Gastroesophageal sphincter (tissue), 3 donors: Measurements from ENCODE around the gene RFPL3.

Source experiments
- POLR2AphosphoS5 ChIP-seq: sonication (generic); formaldehyde crosslinking; IDR thresholded peaks from one replicate; pipeline ENCODE4 v1.6.1; 2017; ENCODE audit warnings: antibody characterized with exemption
- TF ChIP-seq, protein P1 (sequence below), 4 experiments: fragments of 200-600 bp in 2 of 4; fragments of 450-650 bp in 2 of 4; sonication (generic) in 1 of 4; IDR thresholded peaks; one replicate each; pipeline ENCODE4 v1.5.1; 2017 to 2019; ENCODE audit warnings: antibody characterized with exemption in 4 of 4, mild to moderate bottlenecking in 2 of 4, moderate library complexity in 2 of 4

DNA sequence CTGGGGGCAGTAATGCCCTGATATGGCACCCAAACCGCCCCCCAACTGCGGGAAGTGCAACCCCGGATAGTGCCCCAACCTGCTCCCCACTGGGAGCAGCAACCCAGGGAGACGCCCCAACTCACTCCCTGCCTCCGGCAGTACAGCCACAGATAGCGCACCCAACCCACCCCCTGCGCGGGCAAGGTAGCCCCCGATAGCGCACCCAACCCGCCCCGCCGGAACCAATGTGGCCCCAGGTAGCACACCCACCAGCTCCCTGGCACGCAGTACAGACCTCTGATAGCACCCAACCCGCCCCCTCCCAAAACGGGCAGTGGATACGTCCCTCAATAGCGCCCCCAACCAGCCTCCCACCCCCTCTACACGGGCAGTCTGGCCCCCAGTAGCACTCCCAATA is 3.8 kb upstream of the RFPL3 start:
- TF ChIP-seq, protein P1, sequence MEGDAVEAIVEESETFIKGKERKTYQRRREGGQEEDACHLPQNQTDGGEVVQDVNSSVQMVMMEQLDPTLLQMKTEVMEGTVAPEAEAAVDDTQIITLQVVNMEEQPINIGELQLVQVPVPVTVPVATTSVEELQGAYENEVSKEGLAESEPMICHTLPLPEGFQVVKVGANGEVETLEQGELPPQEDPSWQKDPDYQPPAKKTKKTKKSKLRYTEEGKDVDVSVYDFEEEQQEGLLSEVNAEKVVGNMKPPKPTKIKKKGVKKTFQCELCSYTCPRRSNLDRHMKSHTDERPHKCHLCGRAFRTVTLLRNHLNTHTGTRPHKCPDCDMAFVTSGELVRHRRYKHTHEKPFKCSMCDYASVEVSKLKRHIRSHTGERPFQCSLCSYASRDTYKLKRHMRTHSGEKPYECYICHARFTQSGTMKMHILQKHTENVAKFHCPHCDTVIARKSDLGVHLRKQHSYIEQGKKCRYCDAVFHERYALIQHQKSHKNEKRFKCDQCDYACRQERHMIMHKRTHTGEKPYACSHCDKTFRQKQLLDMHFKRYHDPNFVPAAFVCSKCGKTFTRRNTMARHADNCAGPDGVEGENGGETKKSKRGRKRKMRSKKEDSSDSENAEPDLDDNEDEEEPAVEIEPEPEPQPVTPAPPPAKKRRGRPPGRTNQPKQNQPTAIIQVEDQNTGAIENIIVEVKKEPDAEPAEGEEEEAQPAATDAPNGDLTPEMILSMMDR (IDR thresholded peaks at IDR 0.05): no peak
- no peak for TF ChIP-seq POLR2AphosphoS5
